SU-DHL-6 (cell line): Measurements from ENCODE around the gene IGFBPL1.

ENCODE experiments used
- H2AFZ ChIP-seq: fragments of 200-600 bp; sonication (generic); 2 replicates; pipeline ENCODE4 v1.6.1; 2014; ENCODE audit warnings: low read depth, mild to moderate bottlenecking, moderate library complexity, mixed read lengths, antibody characterized with exemption, low read length; ENCODE audit not compliant: severe bottlenecking
- H3F3A ChIP-seq: fragments of 200-600 bp; shearing (Covaris generic); 2 replicates; pipeline ENCODE4 v1.6.0; 2016; ENCODE audit warnings: antibody characterized with exemption, mild to moderate bottlenecking; ENCODE audit not compliant: insufficient read depth
- H3K27ac ChIP-seq: fragments of 200-600 bp; sonication (generic); 2 replicates; pipeline ENCODE4 v1.5.1; 2016; ENCODE audit warnings: low read depth, mild to moderate bottlenecking, low read length, moderate library complexity, mixed read lengths
- H3K27me3 ChIP-seq: fragments of 200-600 bp; sonication (generic), shearing (Covaris generic); 2 replicates; pipeline ENCODE4 v1.6.0; 2014; ENCODE audit warnings: mild to moderate bottlenecking, low read length
- H3K36me3 ChIP-seq: fragments of 200-600 bp; sonication (generic); 2 replicates; pipeline ENCODE4 v1.6.1; 2014; ENCODE audit warnings: mild to moderate bottlenecking, low read length, mixed read lengths
- H3K4me2 ChIP-seq: fragments of 300-600, 200-600 bp; shearing (Covaris generic), sonication (generic); 2 replicates; pipeline ENCODE4 v1.6.0; 2014; ENCODE audit warnings: low read length, low read depth, mild to moderate bottlenecking; ENCODE audit not compliant: poor library complexity, severe bottlenecking
- H3K4me3 ChIP-seq: fragments of 200-600 bp; sonication (generic); 2 replicates; pipeline ENCODE4 v1.5.1; 2014; ENCODE audit warnings: antibody characterized with exemption, low read length, mild to moderate bottlenecking, mixed read lengths; ENCODE audit not compliant: insufficient read depth, poor library complexity, severe bottlenecking
- H3K79me2 ChIP-seq: fragments of 200-600 bp; sonication (generic); 2 replicates; pipeline ENCODE4 v1.6.1; 2014; ENCODE audit warnings: mild to moderate bottlenecking, low read length, moderate library complexity; ENCODE audit not compliant: insufficient read depth
- H3K9ac ChIP-seq: fragments of 200-600 bp; sonication (generic); 2 replicates; pipeline ENCODE4 v1.7.0; 2014; ENCODE audit warnings: mild to moderate bottlenecking, low read length
- H3K9me2 ChIP-seq: fragments of 200-600 bp; sonication (generic); replicated peaks from 2 replicates; pipeline ENCODE4 v1.6.1; 2014; ENCODE audit warnings: low read length; ENCODE audit not compliant: insufficient read depth
- H3K9me3 ChIP-seq: fragments of 200-600 bp; sonication (generic); 2 replicates; pipeline ENCODE4 v1.6.1; 2014; ENCODE audit warnings: low read length, mixed read lengths; ENCODE audit not compliant: insufficient read depth
- H4K20me1 ChIP-seq: fragments of 200-600 bp; sonication (generic); 2 replicates; pipeline ENCODE4 v1.6.1; 2014; ENCODE audit warnings: low read depth, mild to moderate bottlenecking, antibody characterized with exemption, low read length, moderate library complexity, mixed read lengths
- CTCF ChIP-seq: fragments of 200-600 bp; sonication (generic); IDR thresholded peaks from one replicate; pipeline ENCODE4 v1.5.1; 2017; ENCODE audit warnings: antibody characterized with exemption, mild to moderate bottlenecking, low read length, moderate library complexity; ENCODE audit not compliant: insufficient read depth, poor library complexity, severe bottlenecking
- EZH2phosphoT487 ChIP-seq: fragments of 200-600 bp; sonication (generic), shearing (Covaris generic); conservative IDR thresholded peaks from 2 replicates; pipeline ENCODE4 v1.6.1; 2018; ENCODE audit warnings: mild to moderate bottlenecking, antibody characterized with exemption, low read length, moderate library complexity, mixed read lengths

IGFBPL1 gene

GRCh38 chr9:38385896-38386295 lies 38.4 kb downstream of the IGFBPL1 start:
- Histone ChIP-seq H3K9ac (no peak overlapping the region), H3K4me3 (no peak overlapping the region), H3K9me3 (peaks cover 16% of the 10 kb centered on the region; the same call in 1 of the 2 replicates), H3K27ac (no peak overlapping the region), H3K36me3 (no peaks in the 10 kb centered on the region), H3K79me2 (no peaks in the 10 kb centered on the region), H3K4me2 (no peak overlapping the region), H4K20me1 (no peaks in the 10 kb centered on the region), H3F3A (no peaks in the 10 kb centered on the region), H3K9me2 (no peaks in the 10 kb centered on the region), H3K27me3 (no peaks in the 10 kb centered on the region), H2AFZ (no peak overlapping the region)
- no peak for TF ChIP-seq EZH2phosphoT487
- TF ChIP-seq CTCF = no peak

DNA sequence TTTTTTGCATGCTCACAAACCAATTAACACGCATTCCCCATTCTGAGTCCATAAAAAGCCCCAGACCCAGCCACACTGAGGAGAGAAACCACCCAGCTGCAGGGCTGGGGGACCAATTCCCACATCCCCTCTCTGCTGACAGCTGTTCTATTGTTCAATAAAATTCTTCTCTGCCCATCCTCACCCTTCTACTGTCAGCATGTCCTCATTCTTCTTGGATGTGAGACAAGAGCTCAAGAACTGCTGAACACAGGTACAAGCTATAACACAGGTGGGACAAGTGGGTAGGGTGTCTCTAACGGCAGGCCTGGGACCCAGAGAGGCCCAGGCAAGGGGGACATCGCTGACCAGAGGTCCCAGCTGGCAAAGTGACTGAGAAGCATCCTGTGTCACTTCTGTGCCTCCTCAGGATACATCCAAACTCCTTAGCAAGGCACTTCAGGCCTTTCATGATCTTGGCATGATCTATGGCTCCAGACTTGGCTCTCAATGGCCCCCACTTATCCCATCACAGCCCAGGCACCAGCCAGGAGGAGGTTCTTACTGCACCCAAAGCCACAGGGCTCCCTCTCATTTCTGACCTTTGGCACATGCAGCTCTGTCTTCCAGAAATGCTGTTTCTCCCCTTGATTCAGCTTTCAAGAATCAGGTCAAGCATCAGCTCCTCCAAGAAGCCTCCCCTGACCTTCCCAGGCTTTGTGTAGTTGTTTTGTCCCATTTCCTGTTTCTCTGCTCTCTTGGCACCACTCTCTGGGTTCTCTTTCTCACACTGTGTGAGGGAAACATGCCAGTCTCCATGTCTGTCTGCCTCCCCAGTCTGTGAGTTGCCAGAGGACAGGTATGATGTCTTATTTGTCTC lies 39.0 kb downstream of the IGFBPL1 start:
- Histone ChIP-seq H3K9ac (no peak overlapping the region), H3K27me3 (no peaks in the 10 kb centered on the region), H3F3A (no peaks in the 10 kb centered on the region), H3K79me2 (no peaks in the 10 kb centered on the region), H3K4me2 (no peak overlapping the region), H2AFZ (no peak overlapping the region), H4K20me1 (no peaks in the 10 kb centered on the region), H3K9me3 (peaks cover 16% of the 10 kb centered on the region; the same call in 1 of the 2 replicates), H3K27ac (no peak overlapping the region), H3K36me3 (no peaks in the 10 kb centered on the region), H3K4me3 (no peak overlapping the region), H3K9me2 (no peaks in the 10 kb centered on the region)
- TF ChIP-seq CTCF = no peak
- no peak for TF ChIP-seq EZH2phosphoT487

DNA sequence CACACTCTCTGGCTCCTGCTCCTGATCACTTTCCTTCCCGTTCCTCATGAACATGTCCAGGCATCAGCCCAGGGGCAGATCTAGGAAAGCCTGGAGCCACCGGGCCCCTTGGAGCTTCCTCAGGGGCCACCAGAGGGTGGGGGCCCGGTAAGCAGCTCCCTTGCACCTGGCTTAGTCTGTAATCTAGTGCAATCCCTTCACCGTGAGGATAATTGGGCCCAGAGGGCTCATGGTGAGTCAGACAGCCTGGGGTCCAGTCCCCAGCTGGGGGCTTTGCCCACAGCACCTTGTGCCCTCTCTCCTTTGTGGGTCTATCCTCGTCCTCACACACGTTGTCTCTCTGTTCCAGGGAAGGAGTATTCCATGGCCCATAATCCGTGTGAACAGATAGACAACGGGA lies 42.1 kb downstream of the IGFBPL1 start:
- Histone ChIP-seq H4K20me1 (no peaks in the 10 kb centered on the region), H3K9me2 (no peaks in the 10 kb centered on the region), H3K79me2 (no peaks in the 10 kb centered on the region), H3K9ac (no peak overlapping the region), H3K27ac (no peak overlapping the region), H2AFZ (no peak overlapping the region), H3K4me2 (no peak overlapping the region), H3K27me3 (no peaks in the 10 kb centered on the region), H3K4me3 (no peak overlapping the region), H3F3A (no peaks in the 10 kb centered on the region), H3K36me3 (no peaks in the 10 kb centered on the region), H3K9me3 (peaks cover 16% of the 10 kb centered on the region; the same call in 1 of the 2 replicates)
- TF ChIP-seq EZH2phosphoT487 = no peak
- TF ChIP-seq CTCF = no peak
